Limb (tissue), 2 donors: ENCODE measurements around the gene GNPTAB.

ENCODE experiments used
- DNase-seq, 2 donors: peaks; one replicate each; pipeline ENCODE4 v3.0.0-alpha.2; 2016; ENCODE audit errors: extremely low spot score in 2 of 2

GNPTAB gene

DNA sequence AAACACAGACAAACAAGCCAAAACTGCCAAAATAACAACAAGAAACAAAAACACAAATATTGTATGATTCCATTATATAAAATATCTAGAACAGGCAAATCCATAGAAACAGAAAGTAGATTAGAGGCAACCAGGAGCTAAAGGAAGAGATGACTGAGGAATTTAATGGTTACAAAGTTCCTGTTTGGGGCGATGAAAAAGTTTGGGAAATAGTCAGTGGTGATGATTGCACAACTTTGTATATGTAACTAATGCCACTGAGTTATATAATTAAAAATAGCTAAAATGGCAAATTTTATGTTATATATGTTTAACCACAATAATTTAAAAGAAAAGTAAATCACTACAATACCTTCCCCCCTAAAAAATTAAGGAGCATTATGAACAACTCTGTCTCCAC is 24.5 kb downstream of the GNPTAB start:
- DNase-seq = no peak

DNA sequence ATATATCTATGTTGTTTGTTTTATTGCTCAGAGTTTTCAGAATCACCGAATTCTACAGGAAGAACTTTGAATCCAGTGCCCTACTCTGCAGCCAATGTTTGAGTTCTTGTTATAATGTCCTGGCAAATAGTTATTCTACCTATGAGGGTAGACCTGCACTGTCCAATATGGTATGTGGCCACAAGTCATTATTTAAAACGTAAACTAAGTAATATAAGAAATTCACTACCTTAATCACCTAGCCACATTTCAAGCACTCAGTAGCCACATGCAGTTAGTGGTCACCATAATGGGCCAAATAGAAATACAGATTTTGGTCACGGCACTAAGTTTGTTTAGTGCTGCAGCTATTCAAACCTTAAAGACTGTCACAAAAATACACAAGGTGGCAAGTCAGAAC is 26.4 kb downstream of the GNPTAB start:
- DNase-seq = no peak

- no peak for DNase-seq
These were observed 26.8 kb downstream of the GNPTAB start for GRCh38 chr12:101803978-101804377.

DNA sequence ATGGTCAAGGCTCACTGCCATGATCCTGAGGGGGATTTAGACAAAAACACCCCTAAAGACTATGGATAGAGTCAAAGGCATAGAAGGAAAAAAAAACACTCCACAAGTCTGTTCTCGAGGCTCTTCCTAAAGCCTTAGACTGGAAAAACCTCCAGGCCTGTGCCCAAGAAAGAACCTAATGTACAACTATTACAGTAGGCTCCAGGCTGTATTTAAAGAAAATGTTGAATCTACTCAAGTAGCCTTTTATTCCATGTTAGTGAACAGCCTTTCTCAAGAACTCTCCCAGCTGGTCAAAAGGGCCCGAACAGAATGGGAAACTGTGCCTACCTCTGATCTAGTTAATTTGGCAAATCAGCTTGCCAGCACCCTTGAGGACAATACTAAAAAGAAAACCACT is 28.3 kb downstream of the GNPTAB start:
- DNase-seq = no peak

- DNase-seq = no peak
These were observed 31.0 kb downstream of the GNPTAB start for GRCh38 chr12:101799774-101800173.

GRCh38 chr12:101795786-101796185 is 35.0 kb downstream of the GNPTAB start:
- DNase-seq = no peak

GRCh38 chr12:101795013-101795412 is 35.7 kb downstream of the GNPTAB start:
- DNase-seq = no peak

GRCh38 chr12:101794574-101794973 is 36.2 kb downstream of the GNPTAB start:
- no peak for DNase-seq

DNA sequence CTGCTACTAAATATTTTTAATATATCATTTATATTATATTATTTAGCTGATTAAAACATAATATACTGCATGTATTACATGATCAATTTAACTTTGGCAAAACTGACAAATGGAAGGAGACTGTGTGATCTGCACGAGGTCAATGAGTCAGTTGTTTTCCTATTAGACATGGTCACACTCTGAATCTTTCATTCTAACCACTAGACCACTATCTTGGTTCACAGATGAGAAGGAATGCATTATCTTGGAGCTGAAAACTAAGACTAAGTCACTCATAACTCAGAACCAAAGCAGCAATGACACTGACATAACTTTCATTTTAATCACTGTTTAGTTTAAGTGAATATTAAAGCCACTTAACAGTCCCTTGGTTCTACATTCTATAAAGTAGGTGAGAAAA is 37.4 kb downstream of the GNPTAB start:
- no peak for DNase-seq

DNA sequence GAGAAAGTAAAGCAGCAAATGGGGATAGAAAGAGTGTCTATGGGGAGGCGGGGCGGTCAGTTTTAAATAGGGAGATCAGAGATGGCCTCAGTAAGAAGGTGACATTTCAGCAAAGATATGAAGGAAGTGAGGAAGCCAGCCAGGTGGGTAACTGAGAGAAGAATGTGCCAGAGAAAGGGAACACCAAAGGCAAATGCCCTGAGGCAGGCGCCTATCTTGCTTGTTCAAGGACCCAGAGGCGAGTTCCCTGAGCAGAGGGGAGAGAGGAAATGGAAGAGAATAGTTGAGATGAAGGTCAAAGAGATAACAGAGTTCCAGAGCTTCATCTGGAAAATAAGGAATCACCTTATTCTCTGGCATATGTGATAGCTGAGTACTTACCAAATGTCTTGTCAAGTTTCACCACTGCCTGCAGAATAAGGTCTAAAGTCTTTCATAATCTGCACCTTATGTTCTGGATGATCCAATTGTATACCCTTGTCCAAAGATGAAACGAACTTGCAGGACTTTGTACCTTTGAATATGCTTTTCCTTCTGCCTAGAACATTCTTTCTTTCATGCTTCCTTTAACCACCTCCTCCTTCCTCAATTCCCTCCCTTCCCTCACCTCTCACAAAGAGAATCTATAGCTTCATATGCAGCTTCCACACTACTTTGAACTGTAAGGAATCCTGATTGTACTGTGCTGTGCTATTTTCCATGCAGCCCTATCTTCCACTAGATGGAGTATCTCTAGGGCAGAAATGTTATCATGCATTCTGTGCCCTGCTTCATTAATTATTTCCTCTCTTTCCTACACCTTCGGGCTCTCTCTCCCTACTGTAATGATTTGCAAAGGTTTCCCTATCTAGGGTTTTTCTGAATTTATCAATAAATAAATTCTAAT is 38.5 kb downstream of the GNPTAB start:
- DNase-seq = no peak

- no peak for DNase-seq
These were observed 41.6 kb downstream of the GNPTAB start for GRCh38 chr12:101789171-101789570.

- no peak for DNase-seq
These were observed 45.1 kb downstream of the GNPTAB start for GRCh38 chr12:101785671-101786070.

GRCh38 chr12:101784376-101784775 is 46.4 kb downstream of the GNPTAB start:
- no peak for DNase-seq

- no peak for DNase-seq
These were observed 46.9 kb downstream of the GNPTAB start for GRCh38 chr12:101783838-101784237.

DNA sequence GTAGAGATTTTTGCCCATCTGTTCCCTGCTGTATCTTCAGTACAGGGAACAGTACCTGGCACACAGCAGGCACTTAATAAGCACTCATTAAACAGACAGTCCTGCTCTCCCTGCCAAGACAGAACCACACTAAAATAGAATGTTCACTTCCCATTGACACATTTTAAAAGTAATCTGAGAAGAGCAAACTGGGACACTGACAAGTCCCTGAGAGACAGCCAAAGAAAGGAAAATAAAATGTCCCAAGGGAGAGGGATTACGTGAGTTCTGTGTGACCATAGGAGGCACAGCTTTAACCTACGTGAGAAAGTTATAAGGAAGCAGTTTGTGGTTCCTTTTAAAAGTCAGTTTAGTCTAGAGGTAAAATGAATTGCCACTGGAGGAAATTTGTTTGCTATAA is 47.6 kb downstream of the GNPTAB start:
- DNase-seq = no peak

DNA sequence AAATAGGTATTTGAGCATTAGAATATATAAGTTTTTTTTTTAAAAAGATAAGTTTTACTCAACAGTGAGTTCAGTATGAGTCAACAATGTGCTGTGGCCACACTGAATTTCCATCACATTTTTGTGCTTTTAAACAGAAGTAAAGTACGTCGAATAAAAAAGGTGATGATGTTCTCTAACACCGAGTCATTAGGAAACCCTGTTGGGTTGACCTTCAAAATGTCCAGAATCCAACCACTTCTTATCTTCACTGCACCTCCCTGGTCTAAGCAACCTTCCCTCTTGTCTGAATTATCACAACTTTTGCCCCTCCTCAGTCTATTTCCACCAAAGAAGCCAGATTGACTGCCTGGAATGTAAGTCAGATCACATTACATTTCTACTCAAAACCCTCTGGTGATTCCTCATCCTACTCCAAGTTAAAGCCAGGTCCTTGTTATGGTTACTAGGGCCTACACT is 48.5 kb downstream of the GNPTAB start:
- DNase-seq = no peak

GRCh38 chr12:101781834-101782233 is 48.9 kb downstream of the GNPTAB start:
- DNase-seq = no peak

DNA sequence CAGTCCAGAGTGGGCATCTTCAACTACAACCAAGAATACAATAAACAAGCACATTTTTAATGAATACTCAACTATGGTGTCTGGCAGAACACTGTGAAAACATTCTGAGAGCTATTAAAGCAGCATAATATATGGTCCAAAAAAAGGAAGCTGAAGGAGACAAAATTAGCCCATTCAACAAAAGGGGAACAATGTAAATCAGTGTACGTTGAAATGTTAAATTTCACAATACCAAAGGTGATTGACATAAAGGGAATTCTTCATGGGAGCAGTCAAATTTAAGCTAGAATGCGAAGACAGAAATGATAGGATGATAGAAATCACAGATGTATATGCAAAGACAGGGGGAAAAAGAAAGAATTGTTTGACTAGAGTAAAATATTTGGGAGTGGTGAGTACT is 50.2 kb downstream of the GNPTAB start:
- no peak for DNase-seq

DNA sequence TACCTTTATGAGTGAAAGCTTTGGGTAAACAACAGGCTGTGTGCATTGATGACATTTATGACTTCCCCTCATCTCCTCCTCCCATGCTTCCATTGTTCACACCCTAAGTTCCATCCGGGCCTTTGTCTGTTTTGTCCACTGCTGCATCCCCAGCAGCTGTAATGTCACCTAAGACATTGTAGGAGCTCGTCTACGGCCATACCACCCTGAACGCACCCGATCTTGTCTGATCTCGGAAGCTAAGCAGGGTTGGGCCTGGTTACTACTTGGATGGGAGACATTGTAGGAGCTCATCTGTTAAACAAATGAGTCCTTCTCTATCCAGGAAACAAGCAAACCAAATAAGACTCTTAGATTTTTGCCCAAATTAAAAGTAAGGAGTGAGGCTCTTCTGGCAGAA is 51.1 kb downstream of the GNPTAB start:
- no peak for DNase-seq

GRCh38 chr12:101779200-101779599 is 51.6 kb downstream of the GNPTAB start:
- no peak for DNase-seq

DNA sequence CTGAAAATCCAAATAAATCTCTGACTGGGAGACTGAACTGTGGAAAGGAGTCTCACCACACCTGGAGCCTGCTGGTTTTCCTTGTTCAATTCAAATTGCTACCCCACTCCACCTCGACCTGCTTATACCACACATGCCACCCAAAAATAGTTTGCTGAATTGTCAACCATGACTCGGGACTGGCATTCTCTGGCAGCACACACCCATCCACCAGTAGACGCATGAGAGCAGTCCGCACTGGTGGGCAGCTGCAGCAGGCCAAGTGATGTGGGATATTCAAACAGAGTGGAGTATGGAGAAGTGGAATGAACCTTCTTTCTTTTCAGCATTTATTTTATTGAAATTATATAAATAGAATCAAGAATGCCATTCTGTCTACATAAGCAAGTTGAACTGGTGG is 52.8 kb downstream of the GNPTAB start:
- no peak for DNase-seq

GRCh38 chr12:101777485-101777884 is 53.3 kb downstream of the GNPTAB start:
- no peak for DNase-seq

DNA sequence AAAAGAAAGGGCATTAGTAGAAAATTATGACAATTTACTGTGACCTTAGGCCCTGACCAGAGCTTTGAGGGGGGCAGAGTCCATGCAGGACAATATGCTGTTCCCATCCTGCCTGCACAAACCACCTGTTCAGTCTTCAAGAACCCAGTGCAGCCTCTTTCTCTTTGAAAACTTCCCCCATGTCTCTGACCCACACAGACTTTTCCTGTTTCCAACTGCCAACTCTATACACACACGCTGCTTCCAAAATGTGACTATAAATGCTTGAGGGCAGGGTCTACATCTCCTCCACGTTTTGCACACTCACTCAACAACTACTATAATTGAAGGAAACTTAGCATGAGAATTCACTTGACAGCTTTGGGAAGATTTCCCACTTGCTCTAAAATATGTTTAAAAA is 54.9 kb downstream of the GNPTAB start:
- no peak for DNase-seq
